Activated T-cell treated with anti-CD3 and anti-CD28 coated beads, Interleukin-2, amount 50 U/mL, for 72 hours (primary cell): ENCODE measurements around the gene NEK3. TPM values are rescaled to one million over a fixed set of nuclear protein-coding genes. Genes with fewer than 3 reads are reported as not detected.
"Not testable (repeated sequence)": the region's sequence is repeated elsewhere in the genome, so short reads cannot be mapped to it uniquely, and the experiment has no call there.

Source experiments
- ATAC-seq, 2 donors: fragments of 150-1000 bp; cut with Tn5 transposase; replicated peaks in 1 of 2; 2 replicates each; pipeline ENCODE4 v1.10.0; 2021; ENCODE audit warnings: moderate library complexity in 2 of 2, mild to moderate bottlenecking in 1 of 2
- DNase-seq, 2 donors: peaks; one replicate each; pipeline ENCODE4 v3.0.0; 2021 to 2022; ENCODE audit warnings: mixed read lengths in 1 of 2
- H3K27ac Mint-ChIP-seq: one replicate; pipeline ENCODE4 v1.8.0; 2022; ENCODE audit warnings: mild to moderate bottlenecking, moderate library complexity, mixed read lengths
- H3K27me3 Mint-ChIP-seq: one replicate; pipeline ENCODE4 v1.8.0; 2022; ENCODE audit warnings: low read depth, mixed read lengths
- H3K36me3 Mint-ChIP-seq, 2 donors: one replicate each; pipeline ENCODE4 v1.8.0; 2022; ENCODE audit warnings: mixed read lengths in 2 of 2, mild to moderate bottlenecking in 1 of 2; ENCODE audit not compliant: insufficient read depth in 2 of 2
- H3K4me1 Mint-ChIP-seq: one replicate; pipeline ENCODE4 v1.8.0; 2022; ENCODE audit warnings: low read depth, mixed read lengths
- H3K4me3 Mint-ChIP-seq, 2 donors: one replicate each; pipeline ENCODE4 v1.8.0; 2022; ENCODE audit warnings: mild to moderate bottlenecking in 2 of 2, mixed read lengths in 2 of 2, moderate library complexity in 2 of 2
- H3K9me3 Mint-ChIP-seq, 2 donors: one replicate each; pipeline ENCODE4 v1.8.0; 2022; ENCODE audit warnings: mixed read lengths in 2 of 2
- total RNA-seq, 2 donors: library from RNA; stranded (reverse); gene quantifications; one replicate each; pipeline ENCODE4 v1.2.3, GENCODE V29; 2022

Gene NEK3
- total RNA-seq, 2 donors from 2014 or later: 14.4 to 14.9 TPM

- no peaks in the 10 kb centered on the region for H3K27me3 Mint-ChIP-seq
- H3K27ac Mint-ChIP-seq: no peak overlapping the region
- H3K36me3 Mint-ChIP-seq: no peaks in the 10 kb centered on the region
Observed at GRCh38 chr13:52097197-52097596, 62.2 kb downstream of the NEK3 start.

GRCh38 chr13:52096748-52097147 lies 62.6 kb downstream of the NEK3 start:
- DNase-seq: no peak
- Mint-ChIP-seq H3K27me3 (no peaks in the 10 kb centered on the region), H3K27ac (no peak overlapping the region), H3K4me3 (no peak overlapping the region), H3K9me3 (no peaks in the 10 kb centered on the region), H3K4me1 (no peaks in the 10 kb centered on the region), H3K36me3 (no peaks in the 10 kb centered on the region)
- no peak for ATAC-seq

More at GRCh38 chr13:52097197-52097596, 62.2 kb downstream of the NEK3 start:
- no peak for DNase-seq
- Mint-ChIP-seq H3K4me3 (no peak overlapping the region), H3K9me3 (no peaks in the 10 kb centered on the region), H3K4me1 (no peaks in the 10 kb centered on the region)
- ATAC-seq: no peak

GRCh38 chr13:52096062-52096461 lies 63.3 kb downstream of the NEK3 start:
- Mint-ChIP-seq H3K4me3 (no peak overlapping the region), H3K36me3 (no peaks in the 10 kb centered on the region), H3K27ac (no peak overlapping the region), H3K27me3 (no peaks in the 10 kb centered on the region), H3K9me3 (no peaks in the 10 kb centered on the region), H3K4me1 (no peaks in the 10 kb centered on the region)
- DNase-seq (no peak), ATAC-seq (no peak)

GRCh38 chr13:52092087-52092486 lies 67.3 kb downstream of the NEK3 start:
- no peaks in the 10 kb centered on the region for H3K9me3 Mint-ChIP-seq
- ATAC-seq (no peak), DNase-seq (no peak)
- H3K27me3 Mint-ChIP-seq: no peaks in the 10 kb centered on the region
- no peak overlapping the region for H3K27ac Mint-ChIP-seq
- H3K36me3 Mint-ChIP-seq: no peaks in the 10 kb centered on the region
- no peaks in the 10 kb centered on the region for H3K4me1 Mint-ChIP-seq
- no peak overlapping the region for H3K4me3 Mint-ChIP-seq

GRCh38 chr13:52091473-52091872 lies 67.9 kb downstream of the NEK3 start:
- Mint-ChIP-seq H3K9me3 (no peaks in the 10 kb centered on the region), H3K4me3 (no peak overlapping the region)
- DNase-seq: no peak

GRCh38 chr13:52085421-52085820 lies 74.0 kb downstream of the NEK3 start:
- H3K27me3 Mint-ChIP-seq: no peaks in the 10 kb centered on the region
- H3K4me3 Mint-ChIP-seq: no peak overlapping the region
- no peak for ATAC-seq
- no peak for DNase-seq
- no peaks in the 10 kb centered on the region for H3K4me1 Mint-ChIP-seq
- H3K9me3 Mint-ChIP-seq: no peaks in the 10 kb centered on the region
- H3K27ac Mint-ChIP-seq: no peak overlapping the region
- no peaks in the 10 kb centered on the region for H3K36me3 Mint-ChIP-seq

More at GRCh38 chr13:52091473-52091872, 67.9 kb downstream of the NEK3 start:
- Mint-ChIP-seq H3K4me1 (no peaks in the 10 kb centered on the region), H3K27me3 (no peaks in the 10 kb centered on the region), H3K27ac (no peak overlapping the region), H3K36me3 (no peaks in the 10 kb centered on the region)
- no peak for ATAC-seq

- not testable (repeated sequence) for H3K9me3 Mint-ChIP-seq, DNase-seq, H3K36me3 Mint-ChIP-seq, H3K27me3 Mint-ChIP-seq, H3K27ac Mint-ChIP-seq, H3K4me1 Mint-ChIP-seq, ATAC-seq, H3K4me3 Mint-ChIP-seq
Observed at GRCh38 chr13:52084981-52085380, 74.4 kb downstream of the NEK3 start.

Other genes starting within 250 kb of the NEK3 start
- 1 to 10 TPM; 2.3 to 3.0 TPM for gene ATP7B, start 148.1 kb downstream of the NEK3 start, total RNA-seq
- gene ALG11, start 147.2 kb downstream of the NEK3 start, total RNA-seq: 10 to 100 TPM; 22.5 to 26.5 TPM
- gene UTP14C, start 134.9 kb downstream of the NEK3 start, total RNA-seq: 10 to 100 TPM; 10.0 to 10.4 TPM
- gene NEK5, start 30.5 kb downstream of the NEK3 start, total RNA-seq: under 1 TPM; 0.12 to 0.16 TPM
- under 1 TPM; 0.35 to 0.48 TPM for gene THSD1, start 246.6 kb upstream of the NEK3 start, total RNA-seq